NCI-H128 (cell line): ENCODE data around the gene MAP2K4.
"Not testable (repeated sequence)": the region's sequence is repeated elsewhere in the genome, so short reads cannot be mapped to it uniquely, and the experiment has no call there.

Experiments used
- DNase-seq: peaks from one replicate; lab custom pipeline; 2025; ENCODE audit not compliant: unreplicated experiment; lab: John Stamatoyannopoulos, UW

The MAP2K4 gene

GRCh38 chr17:12137859-12138258 is 117.2 kb downstream of the MAP2K4 start:
- DNase-seq, result no peak

- no peak for DNase-seq
Observed at GRCh38 chr17:12140685-12141084, 120.0 kb downstream of the MAP2K4 start.

- DNase-seq, result not testable (repeated sequence)
Observed at GRCh38 chr17:12162187-12162586, 141.5 kb downstream of the MAP2K4 start.

- DNase-seq, result no peak
Observed at GRCh38 chr17:12164085-12164484, 143.4 kb downstream of the MAP2K4 start.

DNA sequence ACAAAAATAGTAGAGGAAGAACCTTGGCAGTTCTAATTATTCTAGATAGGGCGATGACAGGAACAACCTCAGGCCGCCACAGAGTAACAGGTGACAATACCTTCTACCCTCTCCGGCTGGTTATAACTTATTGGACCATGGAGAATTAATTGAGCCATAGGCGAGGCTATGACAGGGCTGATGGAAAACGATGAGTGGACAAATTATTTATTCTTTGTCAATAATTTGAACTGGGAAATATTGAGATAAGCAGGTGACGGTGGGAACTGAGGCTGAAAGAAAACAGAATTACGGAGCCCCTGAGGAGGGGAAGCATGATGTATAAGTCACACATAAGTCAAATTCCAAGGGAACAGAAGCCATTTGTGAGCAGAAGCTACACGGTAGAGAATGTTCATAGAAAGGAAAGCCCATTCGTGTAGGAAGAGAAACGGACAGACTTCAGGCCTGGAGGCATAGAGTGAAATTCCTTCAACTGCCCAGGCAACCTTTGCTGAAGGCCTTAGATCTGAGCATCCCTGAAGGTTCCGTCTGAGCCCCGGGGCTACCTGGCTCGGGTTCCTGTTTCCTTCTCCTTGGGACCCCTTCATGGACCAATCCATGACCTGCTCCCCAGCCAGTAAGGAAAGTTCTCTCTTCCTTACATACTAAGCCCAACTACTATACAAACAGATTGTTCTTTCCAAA is 158.1 kb downstream of the MAP2K4 start:
- no peak for DNase-seq

GRCh38 chr17:12180644-12181261 is 160.1 kb downstream of the MAP2K4 start:
- DNase-seq, result no peak

DNA sequence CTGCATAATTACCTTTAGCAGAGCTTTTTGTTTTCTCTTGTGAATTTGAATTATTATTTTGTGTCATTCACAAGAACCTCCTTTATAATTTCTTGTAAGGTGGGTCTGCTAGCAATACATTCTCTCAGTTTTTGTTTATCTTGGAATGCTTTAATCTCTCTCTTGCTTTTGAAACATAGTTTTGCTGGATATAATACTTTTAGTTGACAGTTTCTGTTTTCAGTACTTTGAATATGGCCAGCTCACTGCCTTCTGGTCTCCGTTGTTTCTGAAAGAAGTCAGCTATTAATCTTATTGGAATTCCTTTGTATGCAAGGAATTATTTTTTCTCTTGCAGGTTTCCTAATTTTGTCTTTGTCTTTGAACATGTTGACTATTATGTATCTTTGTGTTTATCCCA is 167.0 kb downstream of the MAP2K4 start:
- DNase-seq, result no peak

DNA sequence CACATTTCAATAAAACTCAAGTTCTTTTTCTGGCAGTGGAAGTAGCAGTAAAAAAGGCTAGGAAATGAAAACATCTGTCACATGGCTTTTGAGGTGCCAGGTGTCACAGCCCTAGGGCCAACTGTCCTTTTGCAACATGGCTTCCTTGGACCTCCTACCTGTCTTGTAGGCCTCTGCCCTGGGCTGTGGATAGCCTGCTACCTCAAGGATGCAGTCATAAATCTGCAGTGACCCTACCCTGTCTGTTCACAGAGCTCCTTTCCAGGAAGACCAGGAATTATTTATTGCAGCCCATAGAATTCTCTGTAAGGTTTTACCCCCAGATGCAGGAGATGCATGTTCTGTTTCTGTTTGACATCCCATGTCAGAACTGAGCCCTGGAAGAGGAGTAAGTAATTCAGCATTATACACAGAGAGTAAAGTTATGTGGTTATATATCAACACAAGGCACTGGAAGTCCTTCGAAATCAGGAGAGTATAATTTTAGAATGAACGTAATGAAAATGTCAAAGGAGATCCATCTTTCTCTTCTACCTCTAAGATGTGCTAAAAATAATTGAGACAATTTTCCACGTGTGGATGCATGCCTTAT is 172.6 kb downstream of the MAP2K4 start:
- DNase-seq, result no peak
